ENCODE results near the gene ANXA4.
"Not testable (repeated sequence)": the region's sequence is repeated elsewhere in the genome, so short reads cannot be mapped to it uniquely, and the experiment has no call there.

ANXA4 gene

DNA sequence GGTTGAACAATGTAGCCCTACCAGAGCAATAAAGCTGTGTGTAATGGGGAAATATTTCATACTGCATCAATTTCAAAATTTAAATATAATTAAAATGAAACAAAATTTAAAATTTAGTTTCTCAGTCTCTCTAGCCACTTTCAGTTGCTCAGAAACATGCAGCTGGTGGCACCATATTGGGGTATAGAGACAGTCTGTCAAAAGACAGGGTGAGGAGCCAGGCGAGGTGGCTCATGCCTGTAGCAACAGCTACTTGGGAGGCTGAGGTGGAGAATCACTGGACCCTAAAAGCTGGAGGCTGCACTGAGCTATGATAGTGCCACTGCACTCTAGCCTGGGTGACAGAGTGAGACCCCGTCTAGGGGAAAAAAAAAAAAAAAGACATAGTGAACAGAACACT, 20.1 kb downstream of the ANXA4 start:
- no peak for DNase-seq

DNA sequence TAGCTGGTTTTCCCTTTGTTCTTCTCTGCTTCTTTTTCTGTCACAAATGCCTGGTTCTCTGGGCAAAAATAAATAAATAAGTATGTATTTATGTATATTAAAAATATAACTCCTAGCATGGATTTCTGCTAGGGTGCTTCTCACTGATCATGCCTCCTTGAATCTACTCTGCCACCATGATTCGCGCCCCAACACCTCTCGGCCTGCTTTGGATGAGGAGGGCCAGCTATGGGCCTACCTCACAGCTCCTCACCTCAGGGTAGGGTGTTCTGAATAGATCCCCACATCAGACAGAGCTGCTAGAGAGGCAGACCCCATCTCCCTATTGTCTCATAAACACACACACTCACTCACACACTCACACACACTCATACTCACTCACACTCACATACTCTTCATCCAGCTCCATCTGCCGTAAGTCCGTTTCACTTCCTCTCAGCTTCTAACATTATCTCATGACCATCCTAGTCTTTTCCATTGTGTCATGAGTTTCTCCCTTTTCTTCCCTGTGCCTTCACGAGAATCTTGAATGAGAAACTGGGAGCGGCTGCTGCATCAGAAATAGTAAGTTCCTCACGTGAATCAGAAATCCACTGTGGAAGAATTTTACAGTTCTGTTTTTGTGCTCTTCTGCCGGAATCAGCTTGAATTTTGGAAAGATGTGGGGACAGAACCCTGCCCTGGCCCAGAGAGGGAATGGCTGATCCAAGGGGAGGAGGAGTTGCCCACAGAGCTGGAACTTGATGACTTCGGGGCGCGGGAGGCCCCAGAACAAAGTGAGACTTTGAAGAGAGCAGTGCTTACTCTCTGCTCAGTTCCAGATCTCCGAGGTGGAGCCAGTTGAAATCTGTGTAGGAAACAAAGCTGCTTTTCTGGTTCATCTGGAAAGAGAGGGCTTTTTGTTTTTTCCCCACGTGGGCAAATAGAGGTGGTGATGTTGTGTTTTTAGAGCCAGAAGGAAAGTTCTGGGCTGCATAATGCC, 20.9 kb downstream of the ANXA4 start:
- DNase-seq, result no peak

DNA sequence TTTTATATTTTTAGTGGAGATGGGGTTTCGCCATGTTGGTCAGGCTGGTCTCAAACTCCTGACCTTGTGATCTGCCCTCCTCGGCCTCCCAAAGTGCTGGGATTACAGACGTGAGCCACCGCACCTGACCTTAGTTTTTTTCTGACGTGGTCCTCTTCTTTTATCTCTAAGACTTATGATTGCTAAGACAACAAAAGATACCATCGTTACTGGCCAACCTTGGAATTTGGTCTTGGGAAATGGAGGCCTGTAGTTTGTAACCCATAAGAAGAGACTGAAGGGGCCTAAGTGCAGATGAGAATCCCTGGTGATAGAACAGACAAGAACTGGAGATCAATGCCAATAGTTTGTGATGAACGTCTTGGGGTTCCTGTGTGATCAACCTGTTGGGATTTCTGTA, 21.9 kb downstream of the ANXA4 start:
- DNase-seq, result not testable (repeated sequence)

DNA sequence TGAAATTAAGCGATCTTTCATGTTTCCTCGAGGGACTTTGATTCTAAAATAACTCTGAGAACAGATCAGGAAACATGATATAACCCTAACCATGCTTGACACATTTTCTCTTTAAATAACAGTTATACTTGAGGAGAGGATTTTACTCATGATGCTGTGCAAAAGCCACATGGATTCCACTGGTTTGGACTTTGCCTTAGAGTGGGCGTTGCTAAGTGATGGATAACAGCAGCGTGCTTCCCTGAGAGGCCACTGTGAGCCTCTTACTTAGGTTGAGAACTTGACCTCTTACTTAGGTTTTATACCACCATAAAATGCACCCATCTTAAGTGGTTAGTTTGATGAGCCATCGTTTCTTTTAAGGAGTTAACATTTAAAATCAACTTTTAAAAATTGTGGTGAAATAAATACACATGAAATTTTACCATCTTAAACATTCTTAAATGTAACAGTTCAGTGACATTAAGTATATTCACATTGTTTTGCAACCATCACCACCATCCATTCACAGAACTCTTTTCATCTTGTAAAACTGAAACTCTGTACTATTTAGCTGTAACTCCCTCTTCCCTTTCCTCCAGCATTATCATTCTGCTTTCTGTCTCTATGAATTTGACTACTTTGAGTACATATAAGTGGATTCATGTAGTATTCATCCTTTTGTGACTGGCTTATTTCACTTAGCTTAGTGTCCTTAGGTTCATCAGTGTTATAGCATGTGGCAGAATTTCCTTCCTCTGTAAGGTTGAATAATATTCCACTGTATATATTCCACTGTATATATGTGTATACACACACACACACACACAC, 22.6 kb downstream of the ANXA4 start:
- DNase-seq, result no peak

DNA sequence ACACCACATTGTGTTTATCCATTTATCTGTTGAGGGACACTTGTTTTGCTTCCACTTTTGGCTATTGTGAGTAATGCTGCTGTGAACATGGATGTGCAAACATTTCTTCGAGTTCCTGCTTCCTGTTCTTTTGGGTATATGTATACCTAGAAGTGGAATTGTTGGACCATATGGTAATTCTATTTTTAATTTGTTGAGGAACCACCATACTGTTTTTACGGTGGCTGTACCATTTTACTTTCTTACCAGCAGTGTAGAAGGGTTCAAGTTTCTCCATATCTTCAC, 23.1 kb downstream of the ANXA4 start:
- DNase-seq, result no peak

DNA sequence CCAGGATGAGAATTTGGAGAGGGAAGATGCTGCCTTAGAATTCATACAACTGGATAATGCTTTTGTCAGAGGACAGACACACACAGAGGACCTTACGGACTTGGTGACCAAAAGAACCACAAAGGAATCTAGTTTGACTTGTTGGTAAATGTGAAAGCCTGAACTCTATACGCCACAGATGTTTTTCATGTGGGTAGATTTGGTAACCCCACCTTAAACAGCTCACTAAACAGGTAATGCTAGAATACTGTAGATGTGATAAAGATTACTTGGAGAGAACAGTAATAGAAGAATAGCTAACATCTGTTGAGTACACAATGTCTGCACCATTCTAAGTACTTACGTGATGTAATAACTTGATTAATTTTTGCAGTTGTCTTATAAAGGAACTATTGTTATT, 24.1 kb downstream of the ANXA4 start:
- no peak for DNase-seq

DNA sequence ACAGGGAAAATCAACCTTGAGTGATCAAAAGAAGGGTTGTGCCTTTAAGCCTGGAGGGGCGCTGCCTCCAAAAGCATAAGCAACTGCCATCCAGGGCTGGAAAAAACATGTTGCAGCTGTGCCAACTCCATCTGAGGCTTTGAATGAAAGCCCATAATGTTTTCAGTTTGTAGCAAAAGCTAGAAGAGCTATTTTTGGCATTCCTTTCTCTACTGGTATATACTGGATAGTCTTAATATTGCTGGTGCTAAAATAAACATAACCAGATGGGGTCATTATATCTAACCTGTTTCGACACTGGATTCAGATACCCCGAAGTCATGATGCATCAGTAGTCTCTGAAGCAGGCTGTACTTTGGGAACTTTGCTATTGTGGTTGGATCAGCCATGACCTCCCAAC, 25.1 kb downstream of the ANXA4 start:
- DNase-seq, result no peak

DNA sequence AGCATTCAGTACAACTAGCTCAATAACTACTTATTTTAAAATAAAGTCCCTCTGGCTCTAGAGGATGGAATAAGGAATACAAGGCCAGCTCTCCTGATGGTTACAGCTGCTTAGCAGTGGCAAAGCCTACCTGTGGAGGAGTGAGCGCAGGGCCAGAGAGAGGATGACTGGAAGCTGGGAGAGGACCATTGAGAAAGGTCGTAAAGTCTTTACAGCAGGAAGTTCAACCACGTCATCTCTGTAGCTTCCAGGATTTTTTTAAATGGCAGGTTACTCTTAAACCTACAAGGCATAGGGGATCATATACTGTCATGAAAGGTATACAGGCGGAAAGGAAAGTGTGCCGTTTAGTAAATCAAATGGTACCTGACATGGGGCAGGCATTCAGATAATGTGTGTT, 26.3 kb downstream of the ANXA4 start:
- DNase-seq, result no peak

DNA sequence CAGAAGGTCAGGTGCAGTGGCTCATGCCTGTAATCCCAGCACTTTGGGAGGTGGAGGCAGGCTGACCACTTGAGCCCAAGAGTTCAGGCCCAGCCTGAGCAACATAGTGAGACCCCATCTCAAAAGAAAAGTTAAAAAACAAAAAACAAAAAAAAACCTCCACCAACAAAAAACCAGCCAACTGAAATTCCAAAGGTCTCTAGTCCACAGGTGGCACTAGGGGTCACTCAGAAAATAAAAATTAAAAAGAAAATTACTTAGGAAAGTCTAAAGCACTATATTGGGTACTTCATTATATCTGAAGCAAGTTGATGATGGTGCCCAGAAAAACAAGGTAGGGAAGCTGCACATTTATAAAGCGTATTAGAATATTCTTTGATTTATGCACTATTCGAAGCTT, 26.9 kb downstream of the ANXA4 start:
- no peak for DNase-seq

DNA sequence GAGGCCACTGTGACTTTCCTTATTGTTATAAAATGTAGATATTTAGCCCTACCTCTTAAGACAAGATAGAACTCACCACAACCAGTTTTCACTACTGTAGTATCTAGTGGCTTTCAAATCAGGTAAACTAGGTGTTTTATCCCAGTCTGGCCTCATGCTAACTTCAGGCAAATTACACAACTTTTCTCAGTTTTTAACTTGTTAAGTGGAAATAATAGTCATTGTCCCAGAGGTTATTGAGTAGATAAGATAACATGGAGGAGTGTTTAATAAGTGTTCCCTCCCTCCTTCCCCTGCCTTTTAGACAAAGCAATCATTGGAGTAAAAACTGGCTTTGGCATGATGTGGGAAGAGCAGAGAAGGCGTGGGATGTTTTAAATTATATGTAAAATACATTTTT, 27.3 kb downstream of the ANXA4 start:
- no peak for DNase-seq

DNA sequence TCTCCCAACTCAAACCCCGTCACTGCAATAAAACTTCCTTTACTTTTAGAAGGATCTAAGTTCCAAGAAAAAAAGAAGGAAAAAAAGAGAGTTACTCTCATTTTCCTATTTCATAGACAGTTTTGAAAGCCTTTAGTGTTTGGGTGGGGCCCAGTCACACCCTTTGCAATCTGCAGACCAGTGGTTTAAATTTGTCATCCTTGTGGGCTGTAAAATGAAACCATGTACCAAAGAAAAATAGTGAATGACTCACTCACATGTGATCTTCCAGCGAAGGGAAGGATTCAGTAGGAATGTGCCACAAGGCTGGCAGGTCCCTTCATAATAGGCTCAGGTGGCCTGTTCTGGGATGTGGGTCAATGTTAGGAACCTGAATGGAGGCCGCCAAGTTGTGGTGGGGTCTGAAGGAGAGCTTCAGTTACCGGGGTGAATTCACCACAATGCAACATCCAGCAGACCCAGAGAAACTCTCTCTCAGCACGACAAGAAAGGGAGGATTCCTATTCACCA, 28.3 kb downstream of the ANXA4 start:
- DNase-seq, result no peak

DNA sequence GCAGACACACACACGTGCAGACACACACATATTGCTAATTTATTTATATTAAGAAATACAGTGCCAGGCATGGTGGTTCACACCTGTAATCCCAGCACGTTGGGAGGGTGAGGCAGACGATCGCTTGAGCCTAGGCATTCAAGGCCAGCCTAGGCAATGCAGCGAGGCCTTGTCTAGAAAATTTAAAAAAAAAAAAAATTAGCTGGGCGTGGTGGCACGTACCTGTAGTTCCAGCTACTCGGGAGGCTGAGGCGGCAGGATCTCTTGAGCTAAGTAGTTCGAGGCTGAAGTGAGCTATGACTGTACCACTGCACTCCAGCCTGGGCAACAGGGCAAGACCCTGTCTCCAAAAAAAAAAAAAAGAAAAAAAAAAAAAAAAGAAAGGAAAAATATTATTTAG, 28.8 kb downstream of the ANXA4 start:
- no peak for DNase-seq

DNA sequence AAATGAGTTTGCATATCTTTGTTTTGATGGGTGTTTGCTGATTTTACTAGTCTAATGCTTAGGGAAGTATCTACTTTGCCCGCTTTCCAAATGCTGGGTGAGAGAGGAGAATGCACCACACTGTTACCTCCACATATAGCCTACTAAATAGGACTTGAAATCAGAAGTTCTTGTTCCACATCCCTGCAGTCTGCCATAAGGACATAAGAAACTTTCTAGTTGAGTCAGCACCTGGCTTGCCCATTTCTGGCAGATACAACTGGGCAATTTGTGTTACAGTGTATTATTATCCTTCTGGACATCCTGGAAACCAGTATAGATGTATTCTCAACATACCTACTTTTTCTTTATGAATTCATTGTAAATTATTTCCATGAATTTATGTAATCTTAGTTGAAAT, 29.5 kb downstream of the ANXA4 start:
- DNase-seq, result no peak

DNA sequence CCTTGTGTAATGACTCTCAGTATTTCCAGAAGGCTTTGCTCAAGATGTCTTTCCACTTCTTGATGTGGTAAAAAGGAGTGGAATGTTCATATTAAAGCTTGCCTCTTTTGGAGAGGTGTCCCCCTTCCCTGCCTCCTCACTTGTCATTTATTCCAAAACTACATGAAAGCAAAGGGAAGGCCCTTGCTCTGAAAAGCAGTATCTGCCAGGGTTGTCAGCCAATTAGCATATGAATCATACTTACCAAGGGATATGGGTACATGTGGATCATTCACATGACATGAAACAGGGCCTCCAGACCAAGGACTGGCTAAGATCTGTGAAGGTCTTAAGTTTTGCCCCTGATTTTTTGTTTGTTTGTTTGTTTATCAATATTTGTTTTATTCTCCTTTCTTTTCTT, 31.3 kb downstream of the ANXA4 start:
- no peak for DNase-seq

DNA sequence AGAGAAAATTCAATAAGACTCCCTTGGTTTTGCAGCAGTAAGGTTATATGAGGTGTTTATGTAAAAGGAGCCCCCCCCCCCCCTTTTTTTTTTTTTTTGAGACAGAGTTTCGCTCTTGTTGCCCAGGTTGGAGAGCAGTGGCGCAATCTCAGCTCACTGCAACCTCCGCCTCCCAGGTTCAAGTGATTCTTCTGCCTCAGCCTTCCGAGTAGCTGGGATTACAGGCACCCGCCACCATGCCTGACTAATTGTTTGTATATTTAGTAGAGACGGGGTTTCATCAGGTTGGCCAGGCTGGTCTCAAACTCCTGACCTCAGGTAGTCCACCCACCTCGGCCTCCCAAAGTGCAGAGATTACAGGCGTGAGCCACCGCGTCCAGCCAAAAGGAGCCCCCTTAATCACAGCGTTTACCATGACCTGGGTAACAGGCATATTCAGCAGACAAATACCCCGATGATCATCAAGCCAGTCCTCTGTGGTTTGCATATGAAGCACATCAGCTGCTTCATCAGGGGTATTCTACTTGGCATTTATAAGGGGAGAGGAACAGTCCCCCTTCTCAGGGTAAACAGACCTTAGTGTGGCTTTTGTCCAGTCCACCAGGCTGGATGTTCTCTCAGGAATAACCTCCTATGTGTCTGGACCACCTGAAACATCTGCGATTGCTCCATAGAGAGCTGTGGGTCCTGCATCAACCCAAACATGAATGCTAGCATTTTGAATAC, 32.5 kb downstream of the ANXA4 start:
- DNase-seq, result not testable (repeated sequence)

DNA sequence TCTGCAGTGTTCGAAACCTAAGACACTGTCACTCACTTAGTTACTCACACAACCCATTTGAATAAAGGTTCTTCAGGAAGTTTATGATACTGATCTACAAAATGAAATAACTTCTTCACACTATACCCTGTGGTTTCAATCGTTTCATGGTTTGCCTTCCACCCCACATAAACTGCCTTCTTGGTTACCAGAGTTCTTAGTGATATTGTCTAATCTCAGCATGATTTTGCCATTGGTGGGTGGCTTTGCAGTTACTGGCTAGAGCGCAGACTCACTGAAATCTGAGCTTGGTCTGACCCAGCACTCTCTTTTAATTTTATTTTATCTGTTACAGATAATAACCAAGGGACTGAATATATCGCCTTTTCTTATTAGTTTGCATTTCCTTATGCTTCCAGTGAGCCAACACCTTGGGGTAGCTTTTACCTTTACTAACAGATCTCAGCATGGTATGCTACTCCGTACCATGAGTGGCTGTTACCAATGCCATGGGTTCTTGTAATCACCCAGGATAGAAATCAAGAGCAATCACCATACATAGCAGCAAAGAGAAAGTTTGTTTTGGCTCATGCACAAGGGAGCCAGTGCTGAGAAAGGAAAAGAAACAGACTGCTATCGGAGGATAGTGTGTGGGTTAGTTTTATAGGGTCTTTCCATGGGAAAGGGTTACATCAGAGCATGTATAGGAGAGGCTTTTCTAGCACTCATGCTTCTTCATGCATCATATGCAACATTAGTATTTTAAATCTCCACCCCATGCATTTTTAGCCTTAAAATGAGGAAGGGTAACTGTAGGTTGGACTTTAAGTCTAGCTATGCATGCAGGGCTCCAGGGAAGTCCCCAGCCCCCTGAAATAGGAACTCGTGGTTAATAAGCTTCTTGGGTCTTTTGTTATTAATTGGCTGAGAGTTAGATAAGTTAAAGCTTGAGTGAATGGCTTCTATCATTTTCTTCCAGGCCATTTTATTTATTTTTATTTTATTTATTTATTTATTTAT, 33.3 kb downstream of the ANXA4 start:
- no peak for DNase-seq

DNA sequence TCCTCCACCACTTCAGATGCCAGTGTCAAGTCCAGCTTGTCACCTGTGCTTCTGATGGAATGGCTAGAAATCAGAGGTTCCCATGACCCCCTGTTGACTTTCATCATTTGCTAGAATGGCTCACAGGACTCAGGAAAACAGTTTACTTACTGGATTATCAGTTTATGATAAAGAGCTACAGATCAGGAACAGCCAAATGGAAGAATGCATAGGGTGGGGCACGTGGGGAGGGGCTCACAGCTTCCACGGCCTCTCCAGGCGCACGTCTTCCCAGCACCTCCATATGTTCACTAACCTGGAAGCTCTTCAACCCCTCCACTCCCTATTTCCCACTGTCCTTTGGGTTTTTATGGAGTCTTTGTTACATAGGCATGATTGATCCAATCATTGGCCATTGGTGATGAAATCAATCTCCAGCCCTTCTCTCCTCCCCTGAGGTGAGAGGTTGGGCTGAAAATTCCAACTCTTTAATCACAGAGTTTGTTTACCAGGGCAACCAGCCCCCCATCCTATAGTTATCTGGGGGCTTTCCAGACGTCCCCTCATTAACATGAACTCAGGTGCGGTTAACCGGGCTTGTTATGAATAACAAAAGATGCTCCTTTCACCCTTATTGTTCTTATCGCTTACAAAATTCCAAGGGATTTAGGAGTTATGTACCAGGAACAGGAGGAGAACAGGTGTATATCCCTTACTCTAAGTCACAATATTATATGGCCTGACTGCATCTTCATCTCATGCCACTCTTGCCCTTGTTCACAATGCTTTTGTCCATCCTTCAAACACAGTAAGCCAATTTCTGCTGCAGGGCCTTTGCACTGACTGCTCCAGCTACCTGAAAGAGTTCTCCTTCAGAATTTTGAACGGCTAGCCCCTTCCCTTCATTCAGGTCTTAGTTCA, 35.2 kb downstream of the ANXA4 start:
- no peak for DNase-seq

DNA sequence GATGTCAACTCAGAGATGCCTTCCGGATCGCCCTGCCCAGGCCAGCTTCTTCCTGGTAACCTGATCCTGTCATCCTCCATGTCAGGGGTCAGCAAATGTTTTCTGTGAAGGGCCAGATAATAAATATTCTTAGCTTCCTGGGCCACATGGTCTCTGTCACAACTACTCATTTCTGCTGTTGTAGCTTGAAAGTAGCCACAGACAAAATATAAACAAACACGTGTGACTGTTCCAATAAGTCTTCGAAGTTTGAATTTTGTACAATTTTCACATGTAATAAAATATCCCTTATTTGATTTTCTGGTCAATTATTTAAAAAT, 35.8 kb downstream of the ANXA4 start:
- no peak for DNase-seq

DNA sequence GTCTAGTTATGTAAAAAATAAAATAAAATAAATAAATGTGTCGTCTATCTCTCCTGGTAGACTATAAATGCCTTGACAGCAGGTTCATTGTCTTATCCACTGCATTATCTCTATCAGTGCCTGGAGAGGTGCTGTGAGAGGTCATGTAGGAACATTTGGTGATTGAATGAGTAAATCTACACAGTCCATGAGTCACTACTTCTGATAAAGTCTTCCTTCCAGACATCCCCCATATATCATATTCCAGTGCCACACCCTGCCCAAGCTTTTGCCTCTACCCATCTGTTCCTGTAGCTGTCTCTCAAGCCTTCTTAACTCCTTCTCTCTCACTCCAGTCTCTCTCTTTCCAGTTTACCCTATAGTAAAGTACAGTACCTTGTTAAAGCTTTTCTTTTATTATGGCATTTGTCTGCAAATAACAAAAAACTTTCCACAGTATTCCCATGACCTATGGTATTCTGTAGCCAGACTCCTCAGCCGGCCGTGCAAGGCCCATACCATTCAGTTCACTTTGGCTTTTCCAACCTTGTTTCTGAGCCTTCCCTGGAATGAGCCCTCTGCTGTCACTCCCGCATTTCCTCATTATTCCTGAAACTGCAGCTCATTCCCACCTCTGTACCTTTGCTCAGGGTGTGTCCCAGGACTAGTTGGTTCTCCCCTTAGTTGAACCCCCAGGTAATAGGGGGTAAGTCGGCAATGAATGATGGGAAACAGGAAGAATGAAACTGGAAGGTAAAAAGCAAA, 37.5 kb downstream of the ANXA4 start:
- no peak for DNase-seq

DNA sequence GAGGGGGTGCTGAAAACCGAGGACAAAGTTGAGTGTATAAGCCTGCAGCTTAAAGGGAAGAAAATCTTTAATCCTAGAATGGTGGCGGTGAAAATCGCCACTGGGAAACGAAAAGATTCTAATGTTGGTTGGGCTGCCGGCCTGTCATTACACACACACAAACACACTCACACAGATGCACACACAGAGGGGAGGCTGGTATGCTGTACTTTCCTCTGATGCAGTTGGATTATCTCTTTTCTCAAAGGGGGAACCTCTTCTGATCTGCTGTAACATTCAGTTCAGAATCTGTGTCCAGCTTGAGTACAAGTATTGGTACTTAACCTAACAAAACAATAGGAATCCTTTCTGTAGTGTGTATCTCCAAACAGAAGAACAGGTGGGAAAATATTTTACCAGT, 39.0 kb downstream of the ANXA4 start:
- no peak for DNase-seq

Data from retina (tissue), 1 donor.